Tibial nerve (tissue), 4 donors: ENCODE results near the gene IL36RN. TPM values are rescaled to one million over a fixed set of nuclear protein-coding genes. Genes with fewer than 3 reads are reported as not detected.

Source experiments
- DNase-seq, 2 donors: peaks; one replicate each; pipeline ENCODE4 v3.0.0-alpha.2; 2019; ENCODE audit warnings: low spot score in 2 of 2
- H3K27ac ChIP-seq, 4 donors: fragments of 200-600 bp; sonication (generic) in 3 of 4; one replicate each; pipeline ENCODE4 v1.5.1; 2017 to 2019; ENCODE audit warnings: mild to moderate bottlenecking in 1 of 4
- H3K27me3 ChIP-seq, 2 donors: fragments of 200-600 bp; sonication (generic) in 1 of 2; one replicate each; pipeline versions ENCODE4 v1.5.1 to v1.6.0; 2017 to 2019
- H3K36me3 ChIP-seq, 3 donors: fragments of 200-600 bp; sonication (generic); one replicate each; pipeline ENCODE4 v1.5.1; 2018 to 2019
- H3K4me1 ChIP-seq, 4 donors: fragments of 200-600 bp; sonication (generic) in 3 of 4; one replicate each; pipeline ENCODE4 v1.5.1; 2017 to 2019
- H3K4me3 ChIP-seq, 4 donors: fragments of 200-600 bp; sonication (generic) in 3 of 4; one replicate each; pipeline ENCODE4 v1.5.1; 2017 to 2019; ENCODE audit warnings: mild to moderate bottlenecking in 1 of 4, moderate library complexity in 1 of 4
- H3K9me3 ChIP-seq, 4 donors: fragments of 200-600 bp; sonication (generic) in 3 of 4; one replicate each; pipeline ENCODE4 v1.5.1; 2017 to 2019
- CTCF ChIP-seq, 5 experiments: fragments of 200-600 bp in 3 of 5; fragments of 450-650 bp in 2 of 5; sonication (generic) in 3 of 5; IDR thresholded peaks; one replicate each; pipeline ENCODE4 v1.5.1; 2016 to 2019; ENCODE audit warnings: antibody characterized with exemption in 5 of 5, mild to moderate bottlenecking in 3 of 5, moderate library complexity in 2 of 5
- EP300 ChIP-seq, 2 donors: sonication (generic); formaldehyde crosslinking; IDR thresholded peaks; one replicate each; pipeline ENCODE4 v1.6.1; 2017; ENCODE audit warnings: antibody characterized with exemption in 2 of 2, mild to moderate bottlenecking in 1 of 2
- POLR2A ChIP-seq, 2 donors: fragments of 450-650 bp; IDR thresholded peaks; one replicate each; pipeline ENCODE4 v1.6.1; 2017; ENCODE audit warnings: antibody characterized with exemption in 2 of 2, mild to moderate bottlenecking in 2 of 2, moderate library complexity in 2 of 2
- WGBS, 2 donors: methylation state at CpG; one replicate each; pipeline ENCODE4 v1.1.5; 2018; 5-methylcytosine and 5-hydroxymethylcytosine counted together
- total RNA-seq, 4 donors: library from RNA; depleted of rRNA; stranded (reverse); fragments of >200 nt; gene quantifications; one replicate each; pipeline ENCODE4 v1.1.0, GENCODE V29; 2016

The IL36RN gene
- not detected for total RNA-seq

GRCh38 chr2:113058998-113059960 lies at the start of gene IL36RN:
IL36RN (plus strand) TSS chr2:113059198; CDS start chr2:113059439, 241 bp downstream.
- Histone ChIP-seq H3K27me3 (no peaks in the 10 kb centered on the region), H3K36me3 (no peaks in the 10 kb centered on the region), H3K27ac (no peak within 1 kb of the TSS), H3K9me3 (peaks cover 0 to 16% (median 0%) of the 10 kb centered on the region in 4 donors), H3K4me1 (no peaks in the 10 kb centered on the region), H3K4me3 (no peak within 1 kb of the TSS)
- no peak for TF ChIP-seq POLR2A (IDR thresholded peaks at IDR 0.05)
- no peak for TF ChIP-seq CTCF (IDR thresholded peaks at IDR 0.05)
- TF ChIP-seq EP300 (IDR thresholded peaks at IDR 0.05): no peak
- 72 to 75% methylated on average over 14 to 15 of the region's 15 CpGs for WGBS, 2 donors
- DNase-seq: no peak

- H3K4me3 ChIP-seq: no peak overlapping the region
- TF ChIP-seq EP300 (IDR thresholded peaks at IDR 0.05) (no peak), POLR2A (IDR thresholded peaks at IDR 0.05) (no peak), CTCF (IDR thresholded peaks at IDR 0.05) (no peak)
- no peak for DNase-seq
- no peaks in the 10 kb centered on the region for H3K36me3 ChIP-seq
- no peak overlapping the region for H3K27ac ChIP-seq
- WGBS, 2 donors: 62 to 66% methylated on average over 1 of the region's 1 CpG
- H3K9me3 ChIP-seq: no peaks in the 10 kb centered on the region
- H3K4me1 ChIP-seq: no peaks in the 10 kb centered on the region
- no peaks in the 10 kb centered on the region for H3K27me3 ChIP-seq
Measured at GRCh38 chr2:113009622-113010021, 49.4 kb upstream of the IL36RN start.

DNA sequence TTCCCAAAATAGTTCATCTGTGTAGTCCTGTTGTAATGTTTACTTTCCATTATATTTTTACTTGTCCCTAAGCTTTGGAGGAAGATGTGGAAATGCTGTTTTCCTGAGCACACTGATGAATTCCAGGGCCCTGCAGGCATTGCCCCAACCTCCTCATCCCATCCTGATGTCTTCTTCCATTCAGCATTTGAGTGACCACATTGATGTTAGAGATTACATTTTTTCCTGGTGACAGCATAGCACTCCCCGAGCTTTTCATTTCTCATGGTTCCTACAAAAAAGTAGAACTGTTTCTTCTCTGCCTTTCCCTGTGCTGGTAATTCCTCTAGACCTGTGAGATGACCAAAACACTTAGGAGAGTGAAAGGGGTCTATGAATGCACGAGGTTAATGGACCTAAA lies 48.9 kb upstream of the IL36RN start:
- no peaks in the 10 kb centered on the region for H3K4me1 ChIP-seq
- H3K9me3 ChIP-seq: no peaks in the 10 kb centered on the region
- no peak overlapping the region for H3K27ac ChIP-seq
- 24 to 43% methylated on average over 2 of the region's 2 CpGs for WGBS, 2 donors
- no peak for DNase-seq
- TF ChIP-seq POLR2A (IDR thresholded peaks at IDR 0.05): no peak
- TF ChIP-seq EP300 (IDR thresholded peaks at IDR 0.05): no peak
- no peak for TF ChIP-seq CTCF (IDR thresholded peaks at IDR 0.05)
- no peaks in the 10 kb centered on the region for H3K27me3 ChIP-seq
- no peaks in the 10 kb centered on the region for H3K36me3 ChIP-seq
- H3K4me3 ChIP-seq: no peak overlapping the region

GRCh38 chr2:113011108-113011507 lies 47.9 kb upstream of the IL36RN start:
- no peak overlapping the region for H3K27ac ChIP-seq
- H3K36me3 ChIP-seq: no peaks in the 10 kb centered on the region
- H3K27me3 ChIP-seq: no peaks in the 10 kb centered on the region
- H3K4me1 ChIP-seq: no peaks in the 10 kb centered on the region
- DNase-seq: no peak
- no peaks in the 10 kb centered on the region for H3K9me3 ChIP-seq
- TF ChIP-seq CTCF (IDR thresholded peaks at IDR 0.05) (no peak), EP300 (IDR thresholded peaks at IDR 0.05) (no peak), POLR2A (IDR thresholded peaks at IDR 0.05) (no peak)
- WGBS, 2 donors: 93 to 100% methylated on average over 1 of the region's 1 CpG
- no peak overlapping the region for H3K4me3 ChIP-seq
